Lower lobe of right lung (tissue), 2 donors: ENCODE measurements around the gene PFKFB3. TPM values are rescaled to one million over a fixed set of nuclear protein-coding genes. Genes with fewer than 3 reads are reported as not detected.
"Not testable (repeated sequence)": the region's sequence is repeated elsewhere in the genome, so short reads cannot be mapped to it uniquely, and the experiment has no call there.

Experiments used
- ATAC-seq, 2 donors: fragments of 200-7000 bp; cut with Tn5 transposase; one replicate each; pipeline ENCODE4 v1.9.1; 2020 to 2022; ENCODE audit warnings: mild to moderate bottlenecking in 2 of 2, moderate library complexity in 2 of 2
- DNase-seq: peaks from one replicate; pipeline ENCODE4 v3.0.0-alpha.2; 2020
- H3K27ac ChIP-seq: fragments of 200-600 bp; one replicate; pipeline ENCODE4 v1.8.0; 2022
- H3K27me3 ChIP-seq: fragments of 200-600 bp; one replicate; pipeline ENCODE4 v1.8.0; 2022; ENCODE audit warnings: low read depth
- H3K36me3 ChIP-seq: fragments of 200-600 bp; one replicate; pipeline ENCODE4 v1.8.0; 2022; ENCODE audit warnings: mild to moderate bottlenecking
- H3K4me1 ChIP-seq: fragments of 200-600 bp; one replicate; pipeline ENCODE4 v1.8.0; 2022
- H3K4me3 ChIP-seq: fragments of 200-600 bp; one replicate; pipeline ENCODE4 v1.8.0; 2022; ENCODE audit warnings: mild to moderate bottlenecking
- H3K9me3 ChIP-seq: fragments of 200-600 bp; one replicate; pipeline ENCODE4 v1.8.0; 2022
- CTCF ChIP-seq: fragments of 200-600 bp; IDR thresholded peaks from one replicate; pipeline ENCODE4 v1.8.0; 2022; ENCODE audit warnings: antibody characterized with exemption, mild to moderate bottlenecking
- intact Hi-C: fragments of 100-400 bp; cut with DNase I; formaldehyde crosslinking; loops from one replicate; pipeline ENCODE4 v1.11.0; 2022
- total RNA-seq: library from RNA; stranded (reverse); fragmentation: NEBNext Ultra II Directional; extraction: Animal tissue kit (Norgen Biotek cat#: 25700); gene quantifications from one replicate; pipeline ENCODE4 v1.2.1, GENCODE V29; 2021
- donor health status: DM: no; HTN: yes; CAD: no; lungs with severe emphysema.

PFKFB3 gene
- total RNA-seq, 1 donor from 2014 or later: 78.5 TPM

GRCh38 chr10:6195376-6195775, 7.4 kb upstream of the PFKFB3 start:
- intact Hi-C loops: no loop called here
- Histone ChIP-seq H3K36me3 (no peaks in the 10 kb centered on the region), H3K27me3 (no peaks in the 10 kb centered on the region), H3K4me3 (no peak overlapping the region), H3K9me3 (no peaks in the 10 kb centered on the region), H3K27ac (peak overlapping the region; percentile 69), H3K4me1 (peaks cover 53% of the 10 kb centered on the region)
- TF ChIP-seq CTCF: no peak
- ATAC-seq (no peak), DNase-seq (no peak)

- Histone ChIP-seq H3K4me3 (no peak overlapping the region), H3K27ac (peak overlapping the region; percentile 69), H3K4me1 (peaks cover 55% of the 10 kb centered on the region), H3K27me3 (no peaks in the 10 kb centered on the region), H3K36me3 (no peaks in the 10 kb centered on the region), H3K9me3 (no peaks in the 10 kb centered on the region)
- DNase-seq (no peak), ATAC-seq (peak; percentile 28 to 37)
- intact Hi-C loops: no loop called here
- no peak for TF ChIP-seq CTCF
Measured at GRCh38 chr10:6195846-6196245, 6.9 kb upstream of the PFKFB3 start.

- H3K36me3 ChIP-seq, H3K9me3 ChIP-seq, H3K4me3 ChIP-seq, DNase-seq, H3K27me3 ChIP-seq, ATAC-seq, intact Hi-C loops: not testable (repeated sequence)
- Histone ChIP-seq H3K4me1 (peaks cover 53% of the 10 kb centered on the region), H3K27ac (peak overlapping the region; percentile 69)
Measured at GRCh38 chr10:6196524-6196923, 6.2 kb upstream of the PFKFB3 start.

- intact Hi-C loops: no loop called here
- Histone ChIP-seq H3K36me3 (no peaks in the 10 kb centered on the region), H3K4me3 (no peak overlapping the region), H3K4me1 (peaks cover 54% of the 10 kb centered on the region), H3K9me3 (no peaks in the 10 kb centered on the region), H3K27me3 (no peaks in the 10 kb centered on the region), H3K27ac (peak overlapping the region; percentile 31)
- DNase-seq (no peak), ATAC-seq (no peak)
- no peak for TF ChIP-seq CTCF
Measured at GRCh38 chr10:6197321-6197720, 5.4 kb upstream of the PFKFB3 start.

GRCh38 chr10:6198171-6198570, 4.6 kb upstream of the PFKFB3 start:
- peaks cover 55% of the 10 kb centered on the region for H3K4me1 ChIP-seq
- intact Hi-C loops: no loop called here
- DNase-seq (no peak), ATAC-seq (no peak)
- no peak overlapping the region for H3K4me3 ChIP-seq
- no peaks in the 10 kb centered on the region for H3K27me3 ChIP-seq
- no peak overlapping the region for H3K27ac ChIP-seq
- no peaks in the 10 kb centered on the region for H3K9me3 ChIP-seq
- H3K36me3 ChIP-seq: no peaks in the 10 kb centered on the region
- no peak for TF ChIP-seq CTCF

GRCh38 chr10:6199131-6199733, 3.5 kb upstream of the PFKFB3 start:
- Histone ChIP-seq H3K4me1 (peaks cover 58% of the 10 kb centered on the region), H3K36me3 (no peaks in the 10 kb centered on the region), H3K27ac (no peak overlapping the region), H3K4me3 (no peak overlapping the region), H3K27me3 (no peaks in the 10 kb centered on the region), H3K9me3 (no peaks in the 10 kb centered on the region)
- TF ChIP-seq CTCF: no peak
- ATAC-seq: no peak
- no peak for DNase-seq
- intact Hi-C loops: no loop called here
